A204.1 (cell line): ENCODE data around the gene RNF180.
"Not testable (repeated sequence)": the region's sequence is repeated elsewhere in the genome, so short reads cannot be mapped to it uniquely, and the experiment has no call there.

Experiments used
- FAIRE-seq: peaks from 2 replicates; lab custom pipeline; 2012; peaks lifted over from hg19 to GRCh38; lab: Jason Lieb, UNC

Gene RNF180

DNA sequence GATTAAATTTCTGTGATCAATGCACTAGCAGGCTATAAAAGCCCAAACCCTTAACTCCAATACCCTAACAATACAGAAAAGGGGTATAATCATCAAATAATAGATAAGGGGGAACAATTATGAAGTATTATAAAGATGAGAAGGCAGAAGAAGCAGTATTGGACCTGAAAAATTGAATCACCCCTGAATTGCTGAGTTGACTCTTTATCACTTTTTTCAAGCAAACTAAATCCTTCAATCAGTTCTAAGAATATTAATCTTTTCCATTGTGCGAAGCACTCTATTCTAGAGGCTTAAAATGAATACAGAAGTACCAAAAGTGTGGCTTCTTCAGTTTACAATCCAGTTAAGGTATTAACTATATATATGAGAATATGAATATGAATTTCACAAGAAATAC lies 120.7 kb downstream of the RNF180 start:
- no peak for FAIRE-seq

DNA sequence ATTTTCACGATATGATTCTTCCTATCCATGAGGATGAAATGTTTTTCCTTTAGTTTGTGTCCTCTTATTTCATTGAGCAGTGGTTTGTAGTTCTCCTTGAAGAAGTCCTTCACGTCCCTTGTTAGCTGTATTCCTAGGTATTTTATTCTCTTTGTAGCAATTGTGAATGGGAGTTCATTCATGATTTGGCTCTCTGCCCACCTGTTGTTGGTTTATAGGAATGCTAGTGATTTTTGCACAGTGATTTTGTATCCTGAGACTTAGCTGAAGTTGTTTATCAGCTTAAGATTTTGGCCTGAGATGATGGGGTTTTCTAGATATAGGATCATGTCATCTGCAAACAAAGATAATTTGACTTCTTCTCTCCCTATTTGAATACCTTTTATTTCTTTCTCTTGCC lies 122.9 kb downstream of the RNF180 start:
- FAIRE-seq = not testable (repeated sequence)

DNA sequence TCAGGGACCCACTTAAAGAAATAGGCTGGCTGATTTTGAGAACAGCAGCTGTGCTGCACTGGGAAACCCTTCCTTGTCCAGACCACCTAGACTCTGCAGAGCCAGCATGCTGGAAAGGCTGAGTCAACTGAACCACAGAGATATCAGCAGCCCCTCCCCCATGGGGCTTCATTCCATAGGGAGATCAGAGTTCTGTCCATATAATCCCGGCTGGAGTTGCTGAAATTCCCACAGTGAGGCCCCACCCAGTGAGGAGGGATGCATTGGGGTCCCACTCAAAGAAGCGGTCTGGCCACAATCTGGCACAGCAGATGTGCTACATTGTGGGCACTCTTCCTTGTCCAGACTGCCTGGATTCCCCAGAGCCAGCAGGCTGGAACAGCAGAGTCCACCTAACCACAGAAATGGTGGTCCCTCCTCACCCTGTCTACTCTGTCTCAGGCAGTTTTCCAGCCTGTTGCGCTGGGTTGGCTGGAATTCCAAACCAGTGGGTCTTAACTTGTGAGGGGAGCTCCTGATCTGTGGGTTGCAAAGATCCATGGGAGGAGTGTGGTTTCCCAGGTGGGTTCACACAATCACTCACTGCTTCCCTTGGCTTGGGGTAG lies 127.1 kb downstream of the RNF180 start:
- FAIRE-seq = no peak

DNA sequence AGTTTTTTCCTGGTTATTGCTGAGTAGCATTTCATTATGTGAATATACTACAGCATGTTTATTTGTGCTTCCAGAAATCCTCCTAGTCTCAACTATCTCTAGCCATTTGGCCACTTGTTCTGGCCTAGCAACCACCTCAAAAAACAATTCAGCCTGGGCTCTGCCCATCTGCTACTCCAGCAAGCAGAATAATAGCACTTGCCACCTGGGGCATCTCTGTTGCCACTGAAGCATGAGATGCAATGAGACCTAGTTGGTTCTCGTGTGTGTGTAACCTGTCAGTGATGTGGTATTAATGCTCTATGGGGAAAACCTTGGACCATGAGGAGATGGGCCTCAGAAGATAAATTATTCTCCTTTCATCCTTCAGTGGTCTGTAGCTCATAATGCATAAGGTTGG lies 129.5 kb downstream of the RNF180 start:
- FAIRE-seq = no peak

DNA sequence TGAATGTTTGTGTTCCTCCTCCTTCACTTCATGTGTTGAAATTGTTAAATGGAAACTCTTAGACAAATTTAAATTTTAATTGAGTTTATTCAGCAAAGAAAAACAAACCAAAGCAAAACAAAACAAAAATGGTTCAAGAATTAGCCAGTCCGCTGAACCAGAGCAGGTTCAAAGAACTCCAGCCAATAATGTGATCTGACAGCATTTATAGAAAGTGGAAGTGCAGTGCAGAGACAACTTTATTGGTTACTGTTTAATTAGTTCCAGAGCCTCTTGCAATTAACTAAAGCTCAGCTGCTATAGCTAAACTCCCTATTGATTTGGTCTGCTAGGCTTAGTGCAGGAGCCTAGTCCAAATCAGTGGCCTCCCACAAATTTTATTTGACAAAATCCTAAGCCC lies 132.9 kb downstream of the RNF180 start:
- FAIRE-seq = no peak

DNA sequence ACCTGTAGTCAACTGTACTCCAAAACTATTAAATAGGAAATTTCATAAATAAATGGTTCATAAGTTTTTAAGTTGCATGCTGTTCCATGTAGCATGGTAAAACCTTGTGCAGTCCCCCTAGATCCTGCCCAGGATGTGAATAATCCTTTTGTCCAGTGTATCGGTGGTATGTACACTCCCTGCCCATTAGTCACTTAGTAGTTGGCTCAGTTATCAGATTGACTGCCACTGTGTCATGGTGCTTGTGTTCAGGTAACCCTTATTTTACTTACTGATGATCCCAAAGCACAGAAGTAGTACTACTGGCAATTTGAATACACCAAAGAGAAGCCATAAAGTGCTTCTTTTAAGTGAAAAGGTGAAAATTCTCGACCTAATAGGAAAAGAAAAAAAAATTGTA lies 134.2 kb downstream of the RNF180 start:
- FAIRE-seq = no peak

DNA sequence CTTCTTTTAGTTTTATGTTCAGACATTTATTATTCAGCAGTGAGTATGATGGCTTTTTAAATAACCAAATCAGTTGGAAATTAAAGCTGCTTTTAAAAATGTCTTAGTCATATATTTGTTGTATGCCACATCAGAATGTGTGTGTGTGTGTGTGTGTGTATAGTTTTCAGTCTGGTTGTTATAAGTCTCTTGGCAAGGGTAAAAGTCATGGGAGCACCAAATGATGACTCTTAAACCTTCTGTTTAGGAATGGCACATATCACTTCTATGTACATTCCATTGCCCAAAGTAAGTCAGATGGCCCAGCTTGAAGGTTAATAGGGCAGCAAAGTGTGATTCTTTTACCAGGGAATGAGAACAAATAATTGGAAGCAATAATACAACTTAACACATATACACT lies 135.9 kb downstream of the RNF180 start:
- FAIRE-seq = no peak

DNA sequence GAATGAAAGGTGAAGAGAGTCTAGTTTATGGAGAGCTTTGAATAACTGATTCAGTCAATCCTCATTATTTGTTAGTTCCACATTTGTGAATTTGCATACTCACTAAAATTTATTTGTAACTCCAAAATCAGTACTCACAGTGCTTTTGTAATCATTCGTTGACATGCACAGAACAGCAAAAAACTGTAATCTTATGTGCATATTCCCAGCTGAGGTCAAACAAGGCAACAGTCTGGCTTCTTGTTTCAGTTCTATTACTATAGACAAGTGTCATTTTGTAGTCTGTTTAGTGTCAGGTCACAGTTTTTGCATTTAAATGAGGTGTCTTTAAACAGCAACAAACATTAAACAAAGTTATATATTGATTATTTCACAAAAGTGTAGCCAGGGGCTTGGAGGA lies 142.5 kb downstream of the RNF180 start:
- no peak for FAIRE-seq

DNA sequence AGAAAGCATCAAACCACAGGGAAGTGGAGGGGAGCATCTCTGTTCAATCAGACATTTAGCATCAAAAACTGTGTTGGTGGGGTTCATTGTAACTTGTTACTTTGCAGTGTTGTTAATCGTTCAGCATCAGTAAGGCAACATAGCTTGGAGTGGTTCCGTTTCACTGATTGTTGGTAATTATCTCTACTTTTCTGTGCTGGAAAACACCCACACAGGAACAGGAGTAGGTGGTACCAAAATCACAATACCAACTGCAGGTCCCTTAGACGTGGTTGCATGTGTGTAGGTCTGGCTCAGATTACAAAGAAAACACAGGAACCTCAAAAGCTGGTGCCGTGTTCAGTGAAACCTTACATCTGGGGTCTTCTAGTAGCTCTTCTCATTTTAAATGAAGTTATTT lies 146.8 kb downstream of the RNF180 start:
- FAIRE-seq = no peak

DNA sequence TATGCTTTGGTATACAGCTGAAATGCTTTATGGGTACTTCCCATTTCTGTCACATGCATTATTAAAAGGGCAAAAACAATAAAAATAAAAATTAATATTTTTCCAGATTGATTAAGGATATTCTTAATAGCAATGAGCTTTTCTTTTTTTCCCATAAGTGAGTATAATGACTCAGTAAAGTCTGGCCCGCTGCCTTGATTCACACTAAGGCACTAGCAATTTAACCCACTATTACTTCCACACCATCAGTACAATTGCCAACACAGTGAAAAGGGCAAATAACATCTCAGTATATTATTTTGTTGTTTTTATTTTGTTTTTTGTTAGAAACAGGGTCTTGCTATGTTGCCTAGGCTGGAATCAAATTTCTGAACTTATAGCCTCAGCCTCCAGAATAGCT lies 150.1 kb downstream of the RNF180 start:
- no peak for FAIRE-seq

DNA sequence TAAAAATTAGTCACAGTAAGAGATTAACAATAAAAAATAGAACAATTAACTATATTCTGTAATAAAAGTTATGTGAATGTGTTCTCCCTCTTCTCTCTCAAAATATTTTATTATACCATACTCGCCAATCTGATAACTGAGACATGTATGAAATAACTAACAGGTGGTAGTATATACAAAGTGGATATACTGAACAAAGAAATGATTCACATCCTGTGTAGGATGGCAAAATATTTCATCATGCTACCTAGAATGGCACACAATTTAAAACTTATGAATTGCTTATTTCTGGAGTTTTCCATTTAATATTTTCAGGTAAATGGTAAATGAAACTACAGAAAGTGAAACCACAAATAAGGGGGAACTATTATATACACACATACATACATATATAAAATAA lies 152.5 kb downstream of the RNF180 start:
- peak; percentile 29 for FAIRE-seq

DNA sequence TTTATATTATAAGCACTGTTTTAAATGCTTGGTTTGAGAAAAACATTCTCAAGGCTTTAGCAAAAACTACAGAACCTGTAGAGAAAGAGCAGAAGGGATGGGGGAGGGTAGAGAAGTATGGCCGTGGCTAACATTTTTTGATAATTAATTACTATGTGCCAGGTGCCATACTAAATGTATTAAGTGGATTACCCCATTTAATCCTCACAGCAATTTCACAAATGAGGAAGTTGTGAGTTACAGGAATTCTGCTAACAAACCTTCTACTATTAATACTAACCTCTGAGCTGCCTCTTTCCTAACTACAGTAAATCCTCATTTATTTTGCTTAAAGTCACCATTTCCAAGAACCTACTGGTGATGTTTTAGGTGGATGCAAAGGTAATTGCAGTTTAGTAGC lies 157.9 kb downstream of the RNF180 start:
- FAIRE-seq = no peak

DNA sequence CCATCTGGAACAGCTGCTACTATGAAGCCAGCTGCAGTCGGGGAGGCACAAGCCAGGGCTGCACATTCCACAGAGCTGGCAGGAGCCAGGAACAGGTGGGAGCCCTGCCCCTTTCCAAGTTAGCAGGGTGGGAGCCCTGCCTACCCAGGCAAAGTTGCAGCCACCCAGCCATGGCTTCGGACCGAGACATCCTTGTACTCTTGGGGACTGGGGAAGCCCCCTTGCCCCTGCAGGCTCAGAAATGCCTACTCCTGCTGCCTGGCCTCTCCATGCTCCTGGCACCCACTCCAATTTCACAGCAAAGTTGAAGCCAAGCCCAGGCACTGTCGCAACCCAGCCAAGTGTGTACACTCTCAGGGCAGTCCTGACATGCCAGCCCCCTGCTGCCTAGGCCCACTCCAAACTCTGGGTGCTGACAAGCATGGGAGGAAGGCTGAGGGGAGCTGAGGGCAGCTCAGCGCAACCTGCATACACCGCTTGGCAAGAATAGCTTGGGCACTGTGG lies 165.1 kb downstream of the RNF180 start:
- no peak for FAIRE-seq

DNA sequence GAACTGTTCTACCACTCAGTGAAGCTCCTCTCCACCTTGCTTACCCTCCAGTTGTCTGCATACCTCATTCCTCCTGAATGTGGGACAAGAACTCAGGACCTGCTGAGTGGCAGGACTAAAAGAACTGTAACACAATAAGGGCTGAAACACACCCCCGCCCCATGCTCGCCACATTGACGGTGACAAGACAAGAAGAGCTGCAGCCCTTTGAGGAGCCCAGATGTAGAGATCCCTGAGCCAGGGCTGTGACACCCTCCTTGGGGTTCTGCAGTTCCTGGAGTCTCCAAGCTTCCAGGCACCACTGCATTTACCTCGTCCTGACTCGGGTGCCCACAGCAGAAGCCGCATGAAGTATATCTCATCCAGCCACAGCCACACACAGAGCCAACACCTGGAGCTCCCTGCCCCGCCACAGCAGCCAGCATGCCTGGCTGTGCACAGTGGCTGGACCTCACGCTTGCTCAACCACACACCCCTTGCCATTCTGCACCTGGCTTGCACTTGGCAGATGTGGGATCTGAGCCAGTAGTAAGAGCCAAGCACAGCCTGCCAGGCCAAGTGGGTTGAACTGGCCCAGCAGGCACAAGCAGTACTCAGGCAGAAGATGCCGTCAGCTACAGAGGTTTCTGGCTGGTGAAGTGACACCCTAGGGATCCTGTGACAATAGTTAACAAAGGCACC lies 166.1 kb downstream of the RNF180 start:
- no peak for FAIRE-seq

DNA sequence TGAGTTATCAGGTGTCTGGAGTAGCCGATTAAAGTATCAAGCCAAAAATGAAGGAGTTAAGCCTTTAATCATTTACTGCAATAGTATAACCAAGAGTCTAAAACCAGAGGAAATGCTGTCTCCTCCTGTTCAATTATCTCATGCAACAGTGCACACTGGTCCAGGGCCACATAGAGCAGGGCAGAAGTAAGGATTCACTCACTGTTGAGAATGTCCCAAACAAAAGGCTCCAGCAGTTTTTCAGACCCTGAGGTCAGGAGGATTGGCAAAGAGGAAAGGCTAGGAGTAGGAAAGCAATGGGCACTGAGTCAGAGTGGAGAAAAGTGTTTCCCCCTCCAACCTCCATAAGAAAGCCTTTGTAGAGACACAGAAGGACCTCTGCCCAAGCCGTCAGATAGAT lies 168.2 kb downstream of the RNF180 start:
- FAIRE-seq = no peak

DNA sequence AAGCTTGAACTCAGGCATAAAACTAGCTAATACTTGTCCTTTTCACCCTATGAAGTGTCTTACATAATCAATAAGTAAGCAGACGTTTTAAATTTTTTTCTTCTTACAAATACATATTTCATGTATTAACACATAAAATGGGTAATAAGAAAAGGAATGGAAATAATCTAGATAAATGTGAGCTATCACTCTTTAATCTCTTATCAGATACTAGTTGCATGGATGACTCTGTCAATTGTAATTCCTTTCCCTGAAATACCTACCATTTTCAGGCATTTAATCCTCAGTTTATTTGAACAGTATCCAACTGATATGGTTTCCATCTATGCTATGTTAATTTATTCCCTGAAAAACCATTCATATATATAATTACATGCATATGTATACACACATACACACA lies 174.1 kb downstream of the RNF180 start:
- no peak for FAIRE-seq

DNA sequence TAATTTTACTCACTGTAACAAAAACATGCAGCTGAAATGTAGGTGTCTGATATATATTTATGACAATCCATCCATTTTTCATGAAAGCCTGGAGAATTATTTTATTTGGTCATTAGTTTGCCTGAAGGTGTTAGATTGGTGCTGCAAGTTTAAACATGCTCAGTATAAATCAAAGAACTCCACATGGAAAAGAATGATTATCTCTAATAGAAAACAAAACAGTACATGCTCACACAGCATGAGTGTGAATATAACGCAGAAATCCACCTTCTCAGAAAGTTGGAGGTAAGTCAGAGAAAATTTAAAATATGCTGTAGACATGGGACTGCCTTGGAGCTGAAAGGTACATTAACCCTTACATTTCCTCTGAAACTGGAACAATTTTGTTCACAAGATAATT lies 174.7 kb downstream of the RNF180 start:
- FAIRE-seq = no peak

DNA sequence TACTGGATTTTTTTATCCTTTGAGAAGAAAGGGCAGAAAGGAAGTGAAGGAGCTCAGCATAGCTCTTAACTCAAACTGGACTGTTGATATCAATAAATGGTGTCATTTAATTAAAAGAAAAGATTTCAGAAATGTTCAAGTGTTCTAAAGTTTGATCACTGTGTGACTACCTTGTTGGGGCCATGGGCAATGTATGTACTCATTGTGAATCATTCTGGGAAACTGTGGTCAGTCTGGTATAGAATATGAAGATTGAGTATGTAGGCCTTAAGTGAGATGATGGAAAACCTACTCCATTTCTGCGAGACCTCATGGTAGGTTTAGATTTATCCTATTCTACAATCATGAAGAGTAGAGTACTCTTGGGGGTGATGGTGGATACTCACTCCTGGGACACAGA lies 175.7 kb downstream of the RNF180 start:
- FAIRE-seq = no peak

DNA sequence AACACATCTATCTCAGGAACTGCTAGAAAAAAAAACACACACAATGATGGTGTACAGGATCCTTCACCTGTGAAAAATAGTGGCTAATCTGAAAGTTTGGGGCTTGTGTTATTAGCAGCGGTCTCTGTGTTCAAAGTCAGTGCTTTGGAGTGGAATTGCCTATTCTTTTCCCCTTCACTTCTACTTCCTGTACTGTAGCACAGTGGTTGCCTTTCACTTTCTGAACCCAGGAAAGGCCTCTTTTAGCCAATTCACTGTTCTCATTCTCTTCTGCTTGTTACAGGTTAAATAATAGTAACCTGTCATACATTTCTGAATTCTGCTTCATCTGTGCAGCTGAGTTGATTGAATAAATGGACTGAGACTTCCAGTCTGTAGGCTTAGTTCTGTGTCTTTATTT lies 178.9 kb downstream of the RNF180 start:
- no peak for FAIRE-seq

DNA sequence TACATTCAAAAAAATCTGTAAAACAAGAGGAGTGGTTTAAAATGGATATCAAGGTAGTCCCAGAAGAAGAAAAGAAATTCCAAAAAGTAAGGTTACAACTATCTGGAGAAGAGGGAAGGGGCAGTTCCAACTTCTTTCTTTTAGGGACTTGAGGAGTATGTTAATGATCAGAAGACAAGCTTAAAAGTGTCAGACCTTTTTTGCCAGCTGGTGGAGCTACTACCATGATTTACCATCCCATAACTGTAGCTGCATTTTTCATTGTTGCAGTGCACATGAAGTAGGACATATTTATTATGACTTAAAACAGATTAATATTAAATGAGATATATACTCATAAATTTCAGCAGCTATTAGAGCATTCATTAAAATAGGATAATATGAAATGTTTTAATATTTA lies 181.7 kb downstream of the RNF180 start:
- FAIRE-seq = no peak

DNA sequence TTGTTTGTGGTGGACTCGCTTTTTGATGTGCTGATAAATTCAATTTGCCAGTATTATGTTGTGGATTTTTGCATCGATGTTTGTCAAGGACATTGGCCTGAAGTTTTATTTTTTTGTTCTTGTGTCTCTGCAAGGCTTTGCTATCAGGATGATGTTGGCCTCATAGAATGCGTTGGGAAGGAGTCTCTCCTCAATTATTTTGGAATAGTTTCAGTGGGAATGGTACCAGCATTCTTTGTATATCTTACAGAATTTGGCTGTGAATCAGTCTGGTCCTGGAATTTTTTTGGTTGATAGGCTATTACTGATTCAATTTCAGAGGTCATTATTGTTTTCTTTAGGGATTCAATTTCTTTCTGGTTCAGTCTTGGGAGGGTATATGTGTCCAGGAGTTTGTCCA lies 198.8 kb downstream of the RNF180 start:
- no peak for FAIRE-seq

DNA sequence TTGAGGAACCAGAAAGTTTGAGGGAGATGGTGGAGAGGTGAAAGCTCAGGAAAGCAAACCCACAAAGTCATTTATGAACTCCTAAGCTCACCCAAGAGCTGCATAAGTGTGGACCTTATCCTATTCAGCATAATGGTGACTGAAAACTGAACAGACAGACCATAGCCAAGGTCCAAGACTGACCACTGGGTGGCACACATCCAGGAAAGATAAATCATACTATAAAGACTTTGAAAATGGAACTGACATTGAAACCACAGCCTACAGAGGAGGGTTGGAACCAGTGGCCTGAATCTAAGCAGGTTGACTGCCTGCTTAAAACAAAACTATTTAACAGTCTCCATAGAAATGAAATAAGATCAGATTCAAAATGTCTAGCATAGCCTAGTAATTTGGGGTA lies 219.1 kb downstream of the RNF180 start:
- FAIRE-seq = no peak

DNA sequence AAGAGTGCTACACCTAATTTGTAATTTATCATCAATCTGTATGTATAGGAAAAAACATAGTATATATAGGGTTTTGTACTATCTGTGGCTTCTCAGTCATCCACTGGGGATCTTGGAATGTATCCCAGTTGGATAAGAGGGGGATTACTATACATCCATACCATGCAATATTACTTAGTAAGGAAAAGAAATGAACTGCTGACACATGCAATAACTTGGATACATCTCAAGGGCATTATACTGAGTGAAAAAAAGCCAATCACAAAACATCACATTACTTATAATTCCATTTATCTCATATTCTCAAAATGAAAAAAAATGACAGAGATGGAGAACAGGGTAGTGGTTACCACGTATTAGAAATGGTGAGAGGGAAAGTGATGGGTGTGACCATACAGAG lies 231.9 kb downstream of the RNF180 start:
- no peak for FAIRE-seq

DNA sequence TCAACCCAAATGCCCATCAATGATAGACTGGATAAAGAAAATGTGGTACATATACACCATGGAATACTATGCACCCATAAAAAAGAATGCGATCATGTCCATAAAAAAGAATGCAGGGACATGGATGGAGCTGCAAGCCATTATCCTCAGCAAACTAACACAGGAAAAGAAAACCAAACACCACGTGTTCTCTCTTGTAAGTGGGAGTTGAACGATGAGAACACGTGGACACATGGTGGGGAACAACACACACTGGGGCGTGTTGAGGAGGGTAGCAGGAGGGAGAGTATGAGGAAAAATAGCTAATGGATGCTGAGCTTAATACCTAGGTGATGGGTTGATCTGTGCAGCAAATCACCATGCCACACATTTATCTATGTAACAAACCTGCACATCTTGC lies 233.1 kb downstream of the RNF180 start:
- FAIRE-seq = not testable (repeated sequence)
